K562 (cell line): ENCODE measurements around the gene RPAP2. TPM values are rescaled to one million over a fixed set of nuclear protein-coding genes. Genes with fewer than 3 reads are reported as not detected.

Source experiments
- ZNF24 ChIP-seq: fragments of 450-650 bp; IDR thresholded peaks from 2 replicates; pipeline ENCODE4 v1.6.1; 2016
- polyA plus RNA-seq, 8 experiments: library from polyadenylated mRNA; depleted of rRNA in 4 of 8; stranded (reverse) in 5 of 8; unstranded in 3 of 8; fragments of >200 nt; fragmentation: Nextera tagmentation in 2 of 8; fragmentation: Illumina TruSeq in 1 of 8; extraction: Ambion mirVana in 2 of 8; extraction: Trizol in 1 of 8; gene quantifications; 2 replicates each; pipeline versions ENCODE4 v1.2.1 to v1.2.3, GENCODE V29; 2011 to 2014; ENCODE audit warnings: inconsistent platforms in 1 of 8, missing spikeins in 1 of 8
- total RNA-seq, 7 experiments: library from RNA; depleted of rRNA in 6 of 7; stranded (reverse); fragments of >200 nt in 6 of 7; fragmentation: Illumina TruSeq in 2 of 7; extraction: Trizol in 2 of 7; gene quantifications; 2 replicates each; pipeline versions ENCODE4 v1.2.1 to v1.2.3, GENCODE V29; 2011 to 2021; ENCODE audit warnings: low replicate concordance in 1 of 7
- TF ChIP-seq, protein P1 (sequence below): IDR thresholded peaks from 2 replicates; pipeline ENCODE4 v1.6.1; 2012; ENCODE audit warnings: low read depth, low read length, improper control_type of control experiment, borderline replicate concordance
- TF ChIP-seq, protein P2 (sequence below): sonication (generic); formaldehyde crosslinking; IDR thresholded peaks from 2 replicates; pipeline ENCODE4 v1.8.0; 2023; ENCODE audit warnings: mild to moderate bottlenecking, missing genetic modification reagents
- TF ChIP-seq, protein P3 (sequence below): fragments of 250-450 bp; sonication (Bioruptor Pico); IDR thresholded peaks from 2 replicates; pipeline ENCODE4 v1.4.0; 2020; ENCODE audit warnings: mild to moderate bottlenecking, moderate library complexity, borderline replicate concordance

The RPAP2 gene
- total and polyA plus RNA-seq, 9 of the 15 experiments (the other 6 are each of a cell fraction or from before 2014, with no cell fraction given) = 6.2 to 41.7 (median 28.7) TPM

DNA sequence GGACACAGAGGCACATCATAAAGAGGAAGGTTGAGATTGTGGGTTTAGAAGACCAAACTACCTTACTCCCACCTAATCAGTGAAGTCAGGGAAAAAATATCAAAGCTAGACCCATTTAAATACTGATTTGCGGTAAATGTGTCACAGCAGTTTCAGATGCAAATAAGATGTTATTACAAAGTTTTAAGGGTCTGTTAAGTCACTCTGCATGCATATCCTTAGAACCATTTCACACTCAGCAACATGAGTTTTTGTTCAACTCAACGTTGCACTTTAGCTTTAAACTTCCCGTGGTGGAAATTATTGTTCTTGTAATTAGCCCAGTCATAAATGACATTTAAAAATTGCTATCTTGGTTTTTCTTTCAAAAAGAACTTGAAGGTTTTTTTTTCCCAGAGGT, 34.8 kb downstream of the RPAP2 start (continued):
- TF ChIP-seq, protein P1, sequence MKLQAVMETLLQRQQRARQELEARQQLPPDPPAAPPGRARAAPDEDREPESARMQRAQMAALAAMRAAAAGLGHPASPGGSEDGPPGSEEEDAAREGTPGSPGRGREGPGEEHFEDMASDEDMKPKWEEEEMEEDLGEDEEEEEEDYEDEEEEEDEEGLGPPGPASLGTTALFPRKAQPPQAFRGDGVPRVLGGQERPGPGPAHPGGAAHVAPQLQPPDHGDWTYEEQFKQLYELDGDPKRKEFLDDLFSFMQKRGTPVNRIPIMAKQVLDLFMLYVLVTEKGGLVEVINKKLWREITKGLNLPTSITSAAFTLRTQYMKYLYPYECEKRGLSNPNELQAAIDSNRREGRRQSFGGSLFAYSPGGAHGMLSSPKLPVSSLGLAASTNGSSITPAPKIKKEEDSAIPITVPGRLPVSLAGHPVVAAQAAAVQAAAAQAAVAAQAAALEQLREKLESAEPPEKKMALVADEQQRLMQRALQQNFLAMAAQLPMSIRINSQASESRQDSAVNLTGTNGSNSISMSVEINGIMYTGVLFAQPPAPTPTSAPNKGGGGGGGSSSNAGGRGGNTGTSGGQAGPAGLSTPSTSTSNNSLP = no peak
- TF ChIP-seq, protein P2, sequence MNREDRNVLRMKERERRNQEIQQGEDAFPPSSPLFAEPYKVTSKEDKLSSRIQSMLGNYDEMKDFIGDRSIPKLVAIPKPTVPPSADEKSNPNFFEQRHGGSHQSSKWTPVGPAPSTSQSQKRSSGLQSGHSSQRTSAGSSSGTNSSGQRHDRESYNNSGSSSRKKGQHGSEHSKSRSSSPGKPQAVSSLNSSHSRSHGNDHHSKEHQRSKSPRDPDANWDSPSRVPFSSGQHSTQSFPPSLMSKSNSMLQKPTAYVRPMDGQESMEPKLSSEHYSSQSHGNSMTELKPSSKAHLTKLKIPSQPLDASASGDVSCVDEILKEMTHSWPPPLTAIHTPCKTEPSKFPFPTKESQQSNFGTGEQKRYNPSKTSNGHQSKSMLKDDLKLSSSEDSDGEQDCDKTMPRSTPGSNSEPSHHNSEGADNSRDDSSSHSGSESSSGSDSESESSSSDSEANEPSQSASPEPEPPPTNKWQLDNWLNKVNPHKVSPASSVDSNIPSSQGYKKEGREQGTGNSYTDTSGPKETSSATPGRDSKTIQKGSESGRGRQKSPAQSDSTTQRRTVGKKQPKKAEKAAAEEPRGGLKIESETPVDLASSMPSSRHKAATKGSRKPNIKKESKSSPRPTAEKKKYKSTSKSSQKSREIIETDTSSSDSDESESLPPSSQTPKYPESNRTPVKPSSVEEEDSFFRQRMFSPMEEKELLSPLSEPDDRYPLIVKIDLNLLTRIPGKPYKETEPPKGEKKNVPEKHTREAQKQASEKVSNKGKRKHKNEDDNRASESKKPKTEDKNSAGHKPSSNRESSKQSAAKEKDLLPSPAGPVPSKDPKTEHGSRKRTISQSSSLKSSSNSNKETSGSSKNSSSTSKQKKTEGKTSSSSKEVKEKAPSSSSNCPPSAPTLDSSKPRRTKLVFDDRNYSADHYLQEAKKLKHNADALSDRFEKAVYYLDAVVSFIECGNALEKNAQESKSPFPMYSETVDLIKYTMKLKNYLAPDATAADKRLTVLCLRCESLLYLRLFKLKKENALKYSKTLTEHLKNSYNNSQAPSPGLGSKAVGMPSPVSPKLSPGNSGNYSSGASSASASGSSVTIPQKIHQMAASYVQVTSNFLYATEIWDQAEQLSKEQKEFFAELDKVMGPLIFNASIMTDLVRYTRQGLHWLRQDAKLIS (CRISPR knock-in tag) = no peak
- TF ChIP-seq ZNF24 = no peak
- TF ChIP-seq, protein P3, sequence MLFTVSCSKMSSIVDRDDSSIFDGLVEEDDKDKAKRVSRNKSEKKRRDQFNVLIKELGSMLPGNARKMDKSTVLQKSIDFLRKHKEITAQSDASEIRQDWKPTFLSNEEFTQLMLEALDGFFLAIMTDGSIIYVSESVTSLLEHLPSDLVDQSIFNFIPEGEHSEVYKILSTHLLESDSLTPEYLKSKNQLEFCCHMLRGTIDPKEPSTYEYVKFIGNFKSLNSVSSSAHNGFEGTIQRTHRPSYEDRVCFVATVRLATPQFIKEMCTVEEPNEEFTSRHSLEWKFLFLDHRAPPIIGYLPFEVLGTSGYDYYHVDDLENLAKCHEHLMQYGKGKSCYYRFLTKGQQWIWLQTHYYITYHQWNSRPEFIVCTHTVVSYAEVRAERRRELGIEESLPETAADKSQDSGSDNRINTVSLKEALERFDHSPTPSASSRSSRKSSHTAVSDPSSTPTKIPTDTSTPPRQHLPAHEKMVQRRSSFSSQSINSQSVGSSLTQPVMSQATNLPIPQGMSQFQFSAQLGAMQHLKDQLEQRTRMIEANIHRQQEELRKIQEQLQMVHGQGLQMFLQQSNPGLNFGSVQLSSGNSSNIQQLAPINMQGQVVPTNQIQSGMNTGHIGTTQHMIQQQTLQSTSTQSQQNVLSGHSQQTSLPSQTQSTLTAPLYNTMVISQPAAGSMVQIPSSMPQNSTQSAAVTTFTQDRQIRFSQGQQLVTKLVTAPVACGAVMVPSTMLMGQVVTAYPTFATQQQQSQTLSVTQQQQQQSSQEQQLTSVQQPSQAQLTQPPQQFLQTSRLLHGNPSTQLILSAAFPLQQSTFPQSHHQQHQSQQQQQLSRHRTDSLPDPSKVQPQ = no peak
